GOT3 (cell line): ENCODE data around the gene CAMK2B.

Source experiments
- DNase-seq: peaks from one replicate; lab custom pipeline; 2025; ENCODE audit warnings: mixed read lengths; lab: John Stamatoyannopoulos, UW

Gene CAMK2B

DNA sequence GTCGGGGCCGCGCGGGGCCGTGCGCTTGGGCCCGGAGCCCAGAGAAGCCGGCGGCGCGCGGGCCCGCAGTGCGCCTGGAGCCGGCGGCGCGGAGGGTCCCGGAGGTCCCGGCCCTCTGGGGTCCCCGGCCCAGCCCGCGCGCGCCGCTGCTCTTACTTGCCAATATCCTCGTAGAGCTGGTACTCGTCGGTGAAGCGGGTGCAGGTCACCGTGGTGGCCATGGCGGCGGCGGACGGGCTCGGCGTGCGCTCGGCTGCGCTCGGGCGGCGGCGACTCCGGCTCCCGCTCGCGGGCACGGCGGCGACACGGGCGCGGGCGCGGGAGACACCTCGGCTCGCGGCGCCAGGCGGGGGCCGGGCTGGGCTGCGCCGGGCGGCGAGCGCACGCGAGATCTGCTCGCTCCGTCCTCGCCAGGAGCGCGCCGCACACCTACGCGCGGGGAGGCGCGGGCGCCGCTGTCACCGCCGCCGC is at the start of gene CAMK2B:
CAMK2B (minus strand) TSS at position 394 of the 471 bp plus-strand sequence; CDS start at position 221, 173 bp downstream.
- no peak for DNase-seq

DNA sequence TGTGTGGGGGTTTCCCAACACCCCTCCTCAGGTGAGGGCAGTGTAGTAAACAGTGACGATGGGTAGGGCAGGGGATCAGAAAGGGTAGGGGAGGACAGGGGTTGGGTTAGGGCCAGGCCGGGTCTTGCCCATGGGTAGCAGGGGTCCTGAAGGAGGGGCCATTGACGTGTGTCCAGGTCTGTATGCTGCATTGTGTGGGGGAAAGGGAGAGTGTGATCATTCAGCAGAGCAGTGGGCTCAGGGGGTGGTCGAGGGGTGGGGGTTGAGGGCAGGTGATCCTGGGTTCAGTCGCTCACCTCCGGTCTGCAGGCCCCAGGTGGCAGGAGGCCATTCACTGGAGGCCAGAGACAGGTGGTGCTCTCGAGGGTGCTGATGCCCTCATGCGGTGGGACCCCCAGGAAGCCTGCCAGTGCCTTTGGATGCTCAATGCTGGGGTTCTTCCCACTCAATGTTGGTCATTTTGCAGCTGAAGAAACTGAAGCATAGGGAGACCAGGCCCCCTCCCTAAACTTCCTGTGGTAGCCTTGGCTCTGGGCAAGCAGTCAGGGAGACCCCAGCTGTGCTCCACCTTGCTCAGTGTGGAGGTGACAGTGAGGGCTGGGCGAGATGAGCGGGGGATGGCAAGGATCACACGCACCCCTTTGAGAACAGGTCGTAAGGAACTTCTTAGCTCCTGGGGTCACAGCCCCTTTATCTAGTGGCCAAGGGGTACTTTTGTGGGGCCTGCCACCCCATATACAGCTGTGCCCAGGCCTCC is 48.8 kb upstream of the CAMK2B start:
- no peak for DNase-seq

DNA sequence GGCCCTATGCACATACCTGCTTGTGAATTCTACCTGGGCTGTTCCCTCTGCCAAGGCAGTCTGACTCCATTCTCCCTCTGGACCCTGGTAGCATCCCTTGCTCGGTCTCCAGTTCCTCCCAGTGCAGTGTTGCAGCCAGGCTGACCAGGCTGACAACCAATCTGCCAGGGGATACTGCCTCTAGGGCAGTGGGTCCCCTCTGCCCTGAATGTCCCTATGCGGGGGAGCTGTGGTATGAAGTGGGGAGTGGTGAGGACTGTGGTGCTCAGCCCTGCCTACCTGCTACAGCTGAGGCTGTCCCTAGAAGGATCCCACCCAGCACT is 48.0 kb upstream of the CAMK2B start:
- DNase-seq: no peak

DNA sequence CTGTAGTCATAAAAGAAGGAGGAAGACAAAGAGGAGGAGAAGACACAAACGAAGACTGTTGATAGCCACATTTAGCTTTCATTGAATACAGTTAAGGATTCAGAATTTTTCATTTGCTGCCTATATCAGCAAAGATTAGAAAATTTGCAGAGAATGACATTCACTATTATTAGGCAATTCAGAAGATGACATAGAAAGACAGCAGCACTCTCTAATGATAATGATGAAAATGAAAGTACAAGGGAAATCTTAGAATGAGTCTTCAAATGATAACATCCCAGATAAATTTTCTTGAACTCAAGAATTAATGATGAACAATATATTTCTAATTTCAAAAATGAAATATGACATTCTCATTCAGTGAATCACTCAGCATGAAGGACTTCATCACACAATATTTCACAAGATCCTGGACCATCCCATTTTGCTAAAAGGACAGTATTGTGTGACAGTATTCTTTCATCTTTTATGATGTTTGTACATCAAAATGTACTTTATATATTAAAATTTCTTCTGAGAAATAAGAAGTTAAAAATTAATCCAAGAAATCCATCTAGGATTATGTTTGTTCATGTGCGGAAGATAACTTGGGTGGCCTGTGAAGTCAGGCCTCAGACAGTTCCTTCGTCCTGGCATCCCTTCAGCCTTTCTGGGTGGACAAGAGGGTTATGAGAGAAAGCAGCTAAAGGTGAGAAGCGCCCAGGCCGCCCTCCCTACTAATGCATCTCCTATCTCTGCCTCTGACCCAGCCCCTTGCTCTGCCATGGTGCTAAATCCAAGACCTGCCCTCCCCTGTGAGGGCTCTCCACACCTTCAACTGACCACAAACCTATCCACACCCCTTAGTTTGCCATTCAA is 47.4 kb upstream of the CAMK2B start:
- no peak for DNase-seq

DNA sequence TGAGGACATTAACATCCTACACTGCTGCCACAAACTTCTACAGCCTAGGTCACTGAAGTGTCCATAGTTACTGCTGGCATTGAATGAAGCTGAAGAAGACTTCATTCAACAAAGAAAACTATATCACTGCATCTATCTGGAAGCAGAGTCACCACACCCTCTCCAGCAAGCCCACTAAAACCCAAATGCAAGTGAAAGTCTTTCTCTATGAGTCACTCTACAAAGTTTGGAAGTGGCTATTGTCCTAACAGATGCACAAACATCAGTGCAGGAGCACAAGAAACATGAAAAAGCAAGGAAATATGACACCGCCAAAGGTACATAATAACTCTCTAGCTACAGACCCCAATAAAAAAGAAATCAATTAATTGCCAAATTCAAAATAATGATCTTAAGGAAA is 43.5 kb upstream of the CAMK2B start:
- DNase-seq: no peak

DNA sequence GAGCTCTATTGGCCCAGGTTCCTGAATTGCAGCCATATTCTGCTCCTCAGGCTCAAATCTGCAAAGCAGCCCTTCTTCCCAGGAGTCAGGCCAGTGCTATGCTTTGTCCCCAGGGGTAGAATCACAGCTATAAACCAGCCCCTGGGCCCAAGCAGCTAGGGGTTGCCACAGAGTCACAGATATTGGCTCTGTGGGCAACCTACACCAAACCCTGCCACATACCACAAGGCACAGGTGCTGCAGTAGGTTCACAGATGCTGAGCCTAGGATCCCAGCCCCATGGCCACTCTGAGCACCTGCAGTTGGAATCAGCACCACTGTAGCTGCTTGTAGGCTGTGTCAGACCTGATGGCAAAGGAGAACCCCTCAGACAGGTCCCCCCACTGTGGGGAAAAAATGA is 43.1 kb upstream of the CAMK2B start:
- no peak for DNase-seq

GRCh38 chr7:44367475-44368043 is 42.2 kb upstream of the CAMK2B start:
- no peak for DNase-seq

DNA sequence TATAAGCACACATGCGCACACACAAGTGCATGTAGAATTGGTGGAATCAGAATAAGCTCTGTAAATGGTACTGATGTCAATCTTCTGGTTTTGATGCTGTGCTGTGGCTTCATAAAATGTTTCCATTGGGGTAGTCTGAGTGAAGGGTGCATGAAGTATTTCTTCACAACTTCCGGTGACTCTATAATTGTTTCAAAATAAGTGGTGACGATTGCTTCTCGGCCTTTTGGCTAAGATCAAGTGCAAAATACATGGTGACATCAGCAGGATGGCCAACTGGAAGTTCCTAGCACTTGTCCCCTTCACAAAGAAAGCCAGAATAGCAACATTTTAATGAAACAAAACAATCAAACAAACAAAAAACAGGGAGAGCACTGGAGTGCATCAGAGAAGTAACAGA is 41.6 kb upstream of the CAMK2B start:
- DNase-seq: no peak

DNA sequence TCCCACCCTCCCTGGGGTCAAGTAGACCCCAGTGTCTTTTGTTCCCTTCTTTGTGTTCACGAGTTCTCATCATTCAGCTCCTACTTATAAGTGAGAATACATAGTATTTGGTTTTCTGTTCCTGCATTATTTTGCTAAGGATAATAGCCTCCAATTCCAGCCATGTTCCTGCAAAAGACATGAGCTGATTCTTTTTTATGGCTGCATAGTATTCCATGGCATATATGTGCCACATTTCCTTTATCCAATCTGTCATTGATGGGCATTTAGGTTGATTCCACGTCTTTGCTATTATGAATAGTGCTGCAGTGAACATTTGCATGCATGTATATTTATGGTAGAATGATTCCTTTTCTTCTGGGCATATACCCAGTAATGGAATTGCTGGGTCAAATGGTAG is 28.3 kb upstream of the CAMK2B start:
- DNase-seq: no peak

DNA sequence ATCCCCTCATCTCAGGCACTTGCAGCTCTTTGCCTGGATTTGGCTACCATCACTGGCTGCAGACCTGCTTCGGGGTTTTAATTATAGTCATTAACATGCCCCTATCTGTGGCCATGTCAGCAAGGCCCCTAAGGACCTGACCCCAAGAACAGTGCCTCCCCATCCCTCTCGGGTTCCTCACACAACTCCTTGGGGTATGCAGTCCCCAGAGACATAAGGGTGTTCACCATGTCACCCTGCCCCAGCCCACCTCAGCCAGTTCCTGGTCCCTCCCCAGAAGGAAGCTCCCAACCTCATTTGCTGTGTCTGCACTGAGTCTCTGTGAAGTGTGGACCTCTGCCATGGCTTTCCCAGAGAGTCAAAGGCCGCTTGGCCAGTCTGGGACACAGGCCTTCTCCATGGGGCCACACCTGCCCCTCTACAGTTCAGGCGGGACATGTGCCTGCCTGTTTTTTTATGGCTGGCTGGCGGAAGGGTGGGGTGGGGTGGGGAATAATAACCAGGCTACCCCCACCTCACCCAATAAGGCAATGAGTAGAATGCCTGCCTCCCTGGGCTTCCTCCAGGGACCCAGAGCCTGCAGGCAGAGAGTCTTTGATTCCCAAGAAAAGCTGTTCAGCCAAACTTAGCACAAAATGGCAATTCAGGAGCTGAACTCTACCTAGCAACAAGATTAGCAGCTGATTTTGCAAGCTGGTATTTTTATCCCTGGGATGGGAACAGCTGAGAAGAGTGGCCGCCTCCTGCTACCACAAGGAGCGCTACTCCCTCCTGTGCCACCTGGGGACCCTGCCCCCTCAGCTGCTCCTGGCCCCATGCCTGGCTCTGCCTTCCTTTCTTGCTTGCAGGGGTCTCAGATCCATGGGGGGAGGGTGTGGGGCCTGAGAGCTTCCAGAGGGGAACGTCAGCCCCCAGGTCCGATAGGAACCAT is 23.7 kb upstream of the CAMK2B start:
- DNase-seq: no peak

DNA sequence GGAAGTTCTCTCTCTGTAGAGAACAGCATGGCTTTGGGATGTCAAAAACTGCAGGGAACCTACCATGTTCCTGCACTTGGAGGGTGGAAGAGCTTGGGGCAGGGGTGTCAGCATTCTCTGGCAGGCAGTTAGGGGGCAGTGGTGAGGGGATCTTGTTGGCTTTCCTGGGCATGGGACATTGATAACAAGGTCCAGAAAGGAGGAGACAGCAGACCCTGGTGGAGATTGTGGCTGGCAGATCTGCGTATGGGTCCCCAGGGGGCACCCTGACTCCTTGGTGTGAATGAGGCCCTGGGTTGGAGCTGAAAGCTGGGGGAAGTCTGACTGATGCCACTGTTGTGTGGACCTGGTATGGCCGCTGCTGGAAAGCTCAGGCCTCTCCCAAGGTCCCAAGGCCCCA is 22.9 kb upstream of the CAMK2B start:
- no peak for DNase-seq

- no peak for DNase-seq
Observed at GRCh38 chr7:44347546-44348114, 22.2 kb upstream of the CAMK2B start.

DNA sequence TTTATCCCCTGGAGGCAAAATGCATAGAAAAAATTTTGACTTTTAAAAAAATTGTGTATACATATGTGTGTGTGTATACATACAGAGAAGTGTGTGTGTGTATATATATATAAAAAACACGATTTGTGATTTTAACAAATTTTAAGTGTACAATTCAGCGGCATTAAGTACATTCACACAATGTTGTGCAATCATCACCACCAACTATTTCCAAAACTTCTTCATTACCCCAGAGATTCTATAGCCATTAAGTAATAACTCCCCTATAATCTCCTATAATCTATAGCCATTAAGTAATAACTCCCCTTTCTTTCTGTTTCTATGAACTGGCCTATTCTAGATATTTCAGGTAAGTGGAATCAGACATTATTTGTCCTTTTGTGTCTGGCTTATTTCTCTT is 20.7 kb upstream of the CAMK2B start:
- no peak for DNase-seq

- no peak for DNase-seq
Observed at GRCh38 chr7:44341401-44341800, 16.0 kb upstream of the CAMK2B start.

DNA sequence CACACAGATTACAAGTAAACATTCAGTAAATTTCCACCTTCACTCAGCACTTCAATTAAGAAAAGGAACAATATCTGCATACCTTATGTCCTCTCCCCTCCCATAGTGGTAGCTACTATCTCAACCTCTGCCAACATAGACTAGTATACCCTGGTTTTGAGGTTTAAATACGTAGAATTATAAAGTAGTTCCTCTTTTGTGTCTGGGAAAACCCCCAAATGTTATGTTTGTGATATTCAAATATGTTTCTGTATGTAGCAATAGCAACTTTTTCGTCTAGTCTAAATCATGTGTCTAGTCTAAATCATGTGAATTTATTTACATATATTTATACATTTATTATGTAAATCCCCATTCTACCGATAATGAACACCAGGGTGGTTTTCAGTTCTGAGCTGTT is 13.2 kb upstream of the CAMK2B start:
- DNase-seq: no peak

GRCh38 chr7:44336491-44336890 is 11.1 kb upstream of the CAMK2B start:
- no peak for DNase-seq

DNA sequence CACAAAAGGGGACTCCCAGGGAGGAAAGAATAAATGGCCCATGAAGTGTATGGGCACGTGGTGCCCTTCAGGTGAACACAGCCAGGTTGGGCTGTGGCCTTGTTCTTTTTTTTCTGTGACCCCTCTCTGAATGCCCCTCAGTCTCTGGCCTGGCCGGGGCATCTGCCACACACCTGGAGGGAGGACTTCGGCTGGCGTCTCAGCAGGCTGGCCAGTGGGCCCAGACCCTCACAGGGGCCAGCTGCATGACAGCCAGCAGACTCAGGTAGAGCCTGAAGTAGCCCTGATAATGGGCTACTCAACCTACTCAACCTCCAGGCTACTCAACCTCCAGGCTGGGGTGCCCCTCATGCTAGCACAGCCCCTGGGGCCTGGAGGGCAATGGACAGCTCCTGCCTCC is 9.8 kb upstream of the CAMK2B start:
- DNase-seq: no peak

DNA sequence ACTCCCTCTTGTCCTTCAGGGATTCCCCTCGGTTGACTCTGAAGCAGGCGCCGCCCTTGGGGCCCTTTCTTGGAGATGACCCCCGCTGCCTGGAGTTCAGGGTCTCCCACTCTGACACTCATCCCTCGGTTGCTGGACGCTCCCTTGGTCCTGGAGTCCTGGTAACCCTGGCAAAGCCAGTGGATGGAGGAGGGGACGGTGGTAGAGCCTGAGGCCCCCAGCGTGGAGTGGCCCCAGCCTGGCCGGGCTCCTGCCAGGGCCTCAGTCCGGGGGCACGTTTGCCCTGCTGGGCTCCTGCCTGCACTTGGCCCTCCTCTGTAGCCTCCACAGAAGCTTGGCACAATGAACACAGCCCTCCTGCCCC is 9.3 kb upstream of the CAMK2B start:
- DNase-seq: no peak

DNA sequence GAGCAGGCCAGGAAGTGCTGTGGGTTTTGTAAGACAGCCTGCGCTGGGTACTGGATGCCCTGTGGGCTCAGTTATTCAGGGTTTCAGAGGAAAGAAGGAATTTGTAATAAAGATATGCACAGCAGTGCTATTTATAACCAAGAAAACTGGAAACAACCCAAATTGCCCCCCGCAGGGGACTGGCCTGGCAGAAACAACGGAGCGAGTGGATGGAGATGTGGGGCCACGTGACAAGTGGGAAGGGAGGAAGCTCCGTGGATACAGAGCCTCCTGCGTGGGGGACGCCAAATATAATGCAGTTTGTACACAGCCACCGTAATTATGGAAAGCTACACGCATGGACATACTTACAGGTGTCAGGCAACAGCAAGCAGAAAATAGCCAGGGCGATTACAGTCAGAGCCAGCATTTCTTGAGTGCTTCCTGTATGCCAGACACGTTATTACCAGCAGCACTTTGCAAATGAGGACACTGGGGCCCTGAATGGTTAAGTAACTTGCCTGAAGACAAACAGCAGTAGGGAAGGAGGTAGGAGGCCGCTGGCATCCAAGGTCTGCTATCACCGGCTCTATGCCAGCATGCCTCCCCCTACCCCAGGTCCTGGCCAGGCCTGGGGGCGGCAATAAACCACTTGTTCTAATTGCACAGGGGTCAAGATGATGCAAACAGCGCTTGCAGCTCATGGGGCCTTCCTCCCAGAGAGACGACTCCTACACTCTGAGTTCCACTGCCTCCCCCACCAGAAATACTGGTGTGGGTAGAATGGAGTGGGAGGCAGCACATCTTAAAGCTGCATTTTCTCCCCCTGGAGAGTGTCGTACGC is 8.7 kb upstream of the CAMK2B start:
- no peak for DNase-seq

DNA sequence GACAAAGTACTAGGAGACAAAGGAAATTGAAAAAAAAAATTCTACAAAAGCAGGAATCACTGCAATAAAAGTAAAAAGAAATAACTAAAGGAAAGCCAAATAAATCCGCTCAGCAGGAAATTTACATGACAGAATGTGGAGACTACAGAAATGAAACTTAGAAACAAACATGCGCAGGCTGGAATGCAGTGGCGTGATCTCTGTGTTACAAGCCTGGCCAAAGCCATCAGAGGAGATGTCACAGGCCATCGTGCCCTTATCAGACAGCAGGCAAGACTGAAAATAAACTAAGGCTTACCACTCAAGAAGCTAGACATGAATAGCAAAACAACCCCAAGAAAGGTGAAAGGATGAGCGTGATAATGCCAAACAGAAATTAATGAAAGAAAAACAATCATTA is 6.3 kb upstream of the CAMK2B start:
- no peak for DNase-seq

- no peak for DNase-seq
Observed at GRCh38 chr7:44330331-44330730, 4.9 kb upstream of the CAMK2B start.
